Thymus (tissue), 11 donors: Measurements from ENCODE around the gene BLVRA. TPM values are rescaled to one million over a fixed set of nuclear protein-coding genes. Genes with fewer than 3 reads are reported as not detected.
A peak's percentile ranks its signal among the peaks of the same experiment; 100 is the strongest.
"Not testable (repeated sequence)": the region's sequence is repeated elsewhere in the genome, so short reads cannot be mapped to it uniquely, and the experiment has no call there.

Experiments used
- DNase-seq, 9 donors: peaks; one replicate each; pipeline ENCODE4 v3.0.0-alpha.2; 2013; ENCODE audit warnings: low spot score in 9 of 9, low read depth in 6 of 9, missing footprints in 1 of 9
- H3K27ac ChIP-seq, 2 donors: one replicate each; pipeline ENCODE4 v1.5.1; 2013; ENCODE audit warnings: control low read depth in 1 of 2, low read depth in 1 of 2, low read length in 1 of 2, mild to moderate bottlenecking in 1 of 2, moderate library complexity in 1 of 2
- H3K27me3 ChIP-seq, 2 donors: one replicate each; pipeline ENCODE4 v1.5.1; 2013; ENCODE audit warnings: low read length in 1 of 2; ENCODE audit not compliant: control insufficient read depth in 2 of 2, insufficient read depth in 1 of 2
- H3K36me3 ChIP-seq, 2 donors: one replicate each; pipeline ENCODE4 v1.5.1; 2013; ENCODE audit warnings: low read length in 1 of 2, mild to moderate bottlenecking in 1 of 2, moderate library complexity in 1 of 2; ENCODE audit not compliant: control insufficient read depth in 2 of 2, insufficient read depth in 2 of 2
- H3K4me1 ChIP-seq, 2 donors: one replicate each; pipeline ENCODE4 v1.5.1; 2013; ENCODE audit warnings: low read length in 2 of 2; ENCODE audit not compliant: control insufficient read depth in 2 of 2, insufficient read depth in 2 of 2
- H3K4me3 ChIP-seq, 2 donors: one replicate each; pipeline ENCODE4 v1.5.1; 2013; ENCODE audit warnings: low read length in 2 of 2, control low read depth in 1 of 2, mild to moderate bottlenecking in 1 of 2
- H3K9me3 ChIP-seq, 2 donors: one replicate each; pipeline ENCODE4 v1.5.1; 2013; ENCODE audit warnings: low read length in 1 of 2, mild to moderate bottlenecking in 1 of 2; ENCODE audit not compliant: control insufficient read depth in 2 of 2, insufficient read depth in 1 of 2
- whole genome bisulfite sequencing: extraction: QIAGEN DNeasy Blood & Tissue Kit; methylation state at CpG from one replicate; pipeline ENCODE4 v1.1.7; 2013; 5-methylcytosine and 5-hydroxymethylcytosine counted together
- polyA plus RNA-seq: library from polyadenylated mRNA; stranded (reverse); fragments of 200-250 nt; gene quantifications from one replicate; pipeline ENCODE4 v1.2.3, GENCODE V29; 2013
- total RNA-seq: library from RNA; stranded (reverse); fragments of 120-200 nt; gene quantifications from one replicate; pipeline ENCODE4 v1.2.4, GENCODE V29; 2013
- donor health status: healthy.

Gene BLVRA
- total and polyA plus RNA-seq, 2 donors = 42.3 to 95.4 TPM

DNA sequence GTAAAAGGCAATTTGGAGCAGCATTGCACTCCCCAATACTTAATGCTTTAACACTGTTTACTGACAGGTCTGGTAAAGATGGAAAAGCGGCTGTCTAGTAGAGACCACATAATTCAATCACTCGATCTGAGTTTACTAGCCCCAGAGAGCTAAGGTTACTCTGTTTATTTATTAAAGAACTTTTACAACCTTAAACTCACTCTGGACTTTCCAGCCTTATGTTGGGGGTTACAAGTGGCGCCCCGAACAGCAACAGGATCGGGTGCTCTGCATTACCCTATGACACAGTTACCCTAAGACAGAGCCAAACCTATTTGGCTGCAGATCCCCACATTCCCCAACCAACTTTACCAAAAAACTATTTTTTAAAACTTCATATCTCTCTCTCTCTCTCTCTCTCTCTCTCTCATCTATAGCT lies 66.9 kb downstream of the BLVRA start:
- no peak overlapping the region for H3K27ac ChIP-seq
- H3K4me1 ChIP-seq = no peaks in the 10 kb centered on the region
- WGBS = 90% methylated on average over 5 of the region's 5 CpGs
- no peak for DNase-seq
- H3K27me3 ChIP-seq = peaks cover 0 to 13% of the 10 kb centered on the region in 2 donors
- H3K9me3 ChIP-seq = no peaks in the 10 kb centered on the region
- no peak overlapping the region for H3K4me3 ChIP-seq
- no peaks in the 10 kb centered on the region for H3K36me3 ChIP-seq

DNA sequence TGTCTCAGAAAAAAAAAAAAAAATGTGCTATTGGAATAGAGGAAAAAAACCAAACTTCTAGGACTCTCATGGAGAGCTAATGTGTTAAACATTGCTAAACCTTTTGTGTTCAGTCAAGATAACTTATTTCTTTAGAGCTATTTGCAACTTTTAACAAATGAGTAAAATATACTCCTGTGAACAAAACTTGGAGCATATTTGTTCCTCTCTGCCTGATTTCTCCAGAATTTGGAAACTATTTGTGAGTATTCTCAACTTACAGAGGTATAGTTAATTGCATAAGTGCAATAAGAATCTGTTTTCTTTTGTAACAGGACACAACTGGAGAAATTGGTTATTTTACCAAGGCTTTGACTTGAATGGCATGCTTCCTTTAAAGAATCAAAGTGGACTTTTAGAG lies 72.4 kb downstream of the BLVRA start:
- H3K27me3 ChIP-seq, H3K4me3 ChIP-seq, H3K9me3 ChIP-seq, H3K27ac ChIP-seq, H3K36me3 ChIP-seq, DNase-seq, H3K4me1 ChIP-seq: not testable (repeated sequence)

DNA sequence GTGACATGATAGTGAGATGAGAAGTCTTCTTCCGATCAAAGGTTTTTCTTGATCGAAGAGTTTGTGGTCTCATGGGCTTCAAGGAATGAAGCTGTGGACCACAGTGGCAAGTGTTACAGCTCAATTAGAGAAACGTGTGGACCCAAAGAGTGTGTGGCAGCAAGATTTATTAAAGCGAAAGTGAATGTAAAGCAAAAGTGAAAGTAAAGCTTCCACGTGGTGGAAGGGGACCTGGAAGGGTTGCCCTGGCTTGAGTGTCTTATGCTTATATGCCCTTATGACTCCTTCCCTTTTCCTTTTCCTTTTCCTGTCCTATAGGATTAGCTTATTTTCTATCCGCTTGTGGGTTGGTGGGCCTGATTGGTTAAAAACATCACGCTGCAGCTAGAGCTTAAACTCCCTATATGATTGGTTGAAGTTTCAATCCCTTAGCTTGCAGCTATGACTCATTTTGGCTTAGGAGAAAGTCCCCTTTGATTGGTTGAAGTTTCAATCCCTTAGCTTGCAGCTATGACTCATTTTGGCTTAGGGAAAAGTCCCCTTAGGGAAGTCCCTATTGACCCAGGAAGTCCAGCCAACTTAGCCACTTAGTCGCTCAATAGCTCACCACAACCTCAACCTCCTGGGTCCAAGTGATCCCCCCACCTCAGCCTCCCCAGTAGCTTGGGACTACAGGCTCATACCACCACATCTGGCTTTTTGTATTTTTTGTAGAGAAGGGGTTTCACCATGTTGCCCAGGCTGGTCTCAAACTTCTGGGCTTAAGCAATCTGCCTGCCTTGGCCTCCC lies 76.2 kb downstream of the BLVRA start:
- Histone ChIP-seq H3K4me1 (peaks cover 0 to 7% of the 10 kb centered on the region in 2 donors), H3K9me3 (no peaks in the 10 kb centered on the region), H3K27ac (no peak overlapping the region), H3K4me3 (peak overlapping the region in 1 of 2 donors; percentile 3), H3K36me3 (no peaks in the 10 kb centered on the region), H3K27me3 (no peaks in the 10 kb centered on the region)
- 69% methylated on average over 8 of the region's 8 CpGs for WGBS
- peak in 7 of 9 donors; percentile 10 to 67 (median 34) for DNase-seq

DNA sequence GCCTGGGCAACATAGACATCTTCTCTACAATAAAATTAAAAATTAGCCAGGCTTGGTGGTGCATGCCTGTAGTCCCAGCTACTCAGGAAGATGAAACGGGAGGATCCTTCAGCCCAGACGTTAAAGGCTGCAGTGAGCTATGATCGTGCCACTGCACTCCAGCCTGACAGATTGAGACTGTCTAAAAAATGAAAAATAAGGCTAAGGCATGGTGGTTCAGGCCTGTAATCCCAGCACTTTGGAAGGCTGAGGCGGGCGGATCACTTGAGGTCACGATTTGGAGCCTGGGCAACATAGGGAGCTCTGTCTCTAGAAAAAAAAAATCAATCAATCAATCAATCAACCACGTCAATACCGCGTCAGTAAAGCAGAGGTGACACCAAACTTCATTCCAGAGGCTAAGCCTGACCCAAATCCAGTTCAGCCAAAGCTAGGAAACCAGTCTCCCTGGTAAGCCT lies 79.8 kb downstream of the BLVRA start:
- DNase-seq = no peak
- Histone ChIP-seq H3K9me3 (no peaks in the 10 kb centered on the region), H3K27me3 (no peaks in the 10 kb centered on the region), H3K27ac (no peak overlapping the region), H3K36me3 (no peaks in the 10 kb centered on the region), H3K4me1 (peaks cover 0 to 7% of the 10 kb centered on the region in 2 donors), H3K4me3 (no peak overlapping the region)
- 97% methylated on average over 9 of the region's 9 CpGs for WGBS

DNA sequence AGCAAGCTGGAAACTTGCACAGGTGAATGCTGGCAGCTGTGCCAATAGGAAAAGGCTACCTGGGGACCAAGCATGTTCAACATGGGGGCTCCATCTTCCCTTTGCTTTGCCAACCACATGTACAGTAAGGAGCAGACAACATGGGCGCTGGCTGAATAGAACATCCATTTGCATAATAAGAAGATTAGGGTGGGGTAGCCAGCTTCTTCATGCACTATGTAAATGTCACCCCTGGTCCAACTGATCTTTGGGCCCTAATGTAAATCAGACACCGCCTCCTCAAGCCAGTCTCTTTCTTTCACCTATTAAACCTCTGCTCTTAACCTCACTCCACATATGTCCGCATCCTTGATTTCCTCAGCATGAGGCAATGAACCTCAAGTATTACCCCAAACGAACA lies 84.8 kb downstream of the BLVRA start:
- DNase-seq = no peak
- Histone ChIP-seq H3K9me3 (no peaks in the 10 kb centered on the region), H3K4me1 (peaks cover 0 to 4% of the 10 kb centered on the region in 2 donors), H3K36me3 (no peaks in the 10 kb centered on the region), H3K4me3 (no peak overlapping the region), H3K27me3 (no peaks in the 10 kb centered on the region), H3K27ac (no peak overlapping the region)
- 97% methylated on average over 4 of the region's 4 CpGs for WGBS

DNA sequence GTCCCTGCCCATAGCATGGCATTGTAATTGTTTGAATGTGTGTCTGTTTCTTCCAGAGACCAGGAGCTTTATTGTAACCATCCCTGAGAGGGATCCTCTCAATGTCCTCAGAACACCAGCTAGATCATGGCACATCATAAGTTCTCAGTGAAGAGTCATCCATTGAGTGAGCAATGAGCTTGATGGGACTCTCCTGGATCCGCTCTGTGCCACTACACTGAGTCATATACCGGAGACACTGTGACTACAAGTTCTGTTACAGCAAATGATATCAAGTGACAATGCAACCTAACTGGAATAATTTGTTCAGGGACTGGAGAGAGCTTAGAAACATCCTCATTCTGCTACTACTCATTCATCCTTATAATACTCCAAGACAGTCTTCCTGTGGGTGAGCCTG lies 85.8 kb downstream of the BLVRA start:
- no peak for DNase-seq
- no peak overlapping the region for H3K4me3 ChIP-seq
- 98% methylated on average over 2 of the region's 2 CpGs for WGBS

DNA sequence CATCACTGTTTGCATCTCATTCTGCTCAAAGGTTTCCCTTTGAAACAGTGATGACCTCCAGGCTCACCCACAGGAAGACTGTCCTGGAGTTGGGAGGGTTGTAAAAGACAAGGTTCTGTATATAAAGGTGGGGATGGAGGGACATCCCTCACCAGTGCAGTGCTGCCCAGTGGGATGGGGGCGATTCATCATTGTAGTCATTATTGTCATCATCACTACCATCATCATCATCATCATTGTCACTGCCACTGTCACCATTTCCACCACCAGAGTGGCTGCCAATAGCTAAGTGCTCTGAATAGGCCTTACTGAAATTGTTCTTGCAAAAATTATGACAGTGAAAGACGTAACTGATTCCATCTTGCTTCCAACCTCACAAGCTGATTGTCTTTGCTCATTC lies 86.2 kb downstream of the BLVRA start:
- WGBS = 96% methylated on average over 2 of the region's 2 CpGs
- Histone ChIP-seq H3K9me3 (no peaks in the 10 kb centered on the region), H3K4me1 (no peaks in the 10 kb centered on the region), H3K36me3 (no peaks in the 10 kb centered on the region), H3K4me3 (no peak overlapping the region), H3K27me3 (no peaks in the 10 kb centered on the region), H3K27ac (no peak overlapping the region)
- DNase-seq = no peak

More for the DNA sequence above, 85.8 kb downstream of the BLVRA start:
- H3K9me3 ChIP-seq = no peaks in the 10 kb centered on the region
- no peaks in the 10 kb centered on the region for H3K4me1 ChIP-seq
- H3K36me3 ChIP-seq = no peaks in the 10 kb centered on the region
- H3K27me3 ChIP-seq = no peaks in the 10 kb centered on the region
- no peak overlapping the region for H3K27ac ChIP-seq

DNA sequence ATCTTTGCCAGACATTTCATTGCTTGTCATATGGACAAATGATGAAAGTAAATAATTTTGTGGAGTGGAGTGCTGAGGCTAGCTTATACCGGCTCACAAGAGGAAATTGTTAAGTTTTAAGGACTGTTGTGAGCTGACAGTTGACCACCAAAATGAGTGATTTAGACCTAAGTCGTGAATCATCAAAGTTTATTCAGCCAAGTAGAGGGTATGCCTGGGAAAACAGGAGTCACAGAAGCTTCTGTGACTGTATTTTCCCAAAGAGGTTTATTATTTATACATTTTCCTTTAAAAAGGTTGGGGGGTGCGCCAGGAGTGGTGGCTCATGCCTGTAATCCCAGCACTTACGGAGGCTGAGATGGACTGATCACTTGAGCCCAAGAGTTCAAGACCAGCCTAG lies 89.0 kb downstream of the BLVRA start:
- Histone ChIP-seq H3K4me3 (no peak overlapping the region), H3K27ac (no peak overlapping the region), H3K36me3 (no peaks in the 10 kb centered on the region), H3K9me3 (peaks cover 0 to 4% of the 10 kb centered on the region in 2 donors), H3K4me1 (no peaks in the 10 kb centered on the region), H3K27me3 (no peaks in the 10 kb centered on the region)
- DNase-seq = no peak
- 41% methylated on average over 4 of the region's 4 CpGs for WGBS

DNA sequence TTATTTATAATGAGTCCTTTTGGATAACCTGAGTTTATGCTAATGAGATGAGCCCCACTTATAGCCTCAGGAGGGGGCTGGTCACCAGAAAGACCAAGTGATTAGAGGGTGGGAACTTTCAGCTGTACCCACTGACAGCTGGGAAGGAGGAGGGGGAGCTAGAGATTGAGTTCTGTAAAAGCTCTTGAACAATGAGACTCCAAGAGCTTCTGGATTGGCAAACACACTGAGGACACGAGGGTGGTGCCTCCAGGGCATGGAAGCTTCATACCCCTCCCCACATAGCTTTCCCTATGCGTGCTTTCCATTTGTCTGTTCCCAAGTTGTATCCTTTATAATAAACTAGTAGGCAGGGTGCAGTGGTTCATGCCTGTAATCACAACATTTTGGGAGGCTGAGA lies 90.6 kb downstream of the BLVRA start:
- Histone ChIP-seq H3K4me3 (no peak overlapping the region), H3K27me3 (no peaks in the 10 kb centered on the region), H3K9me3 (peaks cover 0 to 4% of the 10 kb centered on the region in 2 donors), H3K4me1 (no peaks in the 10 kb centered on the region), H3K36me3 (no peaks in the 10 kb centered on the region), H3K27ac (no peak overlapping the region)
- WGBS = 89% methylated on average over 2 of the region's 2 CpGs
- DNase-seq = no peak
